GM12878 (cell line): ENCODE measurements around the gene SCG3. TPM values are rescaled to one million over a fixed set of nuclear protein-coding genes. Genes with fewer than 3 reads are reported as not detected.

ENCODE experiments used
- ATAC-seq: fragments of 200-7000 bp; cut with Tn5 transposase; 3 replicates; pipeline ENCODE4 v1.9.1; 2020; ENCODE audit warnings: mild to moderate bottlenecking, moderate library complexity
- BruUV-seq: library from RNA; stranded (reverse); fragments of 400-500 nt; replicated peaks from 2 replicates; lab custom pipeline; 2021; lab: Mats Ljungman, UMichigan
- CTCF ChIA-PET: fragments of 300-600 bp; sonication (Branson Sonifier 250); formaldehyde crosslinking; extraction: SDS; loops from one replicate; lab custom pipeline; 2021; ENCODE audit warnings: inconsistent platforms; lab: Yijun Ruan, JAX
- POLR2A ChIA-PET: fragments of 350-600 bp; formaldehyde crosslinking; extraction: SDS; loops from one replicate; lab custom pipeline; 2021; ENCODE audit warnings: inconsistent platforms; lab: Charles Lee
- RAD21 ChIA-PET: fragments of 300-600 bp; sonication (Branson Sonifier 250); formaldehyde crosslinking; loops from one replicate; lab custom pipeline; 2023; ENCODE audit warnings: antibody characterized with exemption; ENCODE audit not compliant: unreplicated experiment; lab: Charles Lee
- SMC1A ChIA-PET: fragments of 300-600 bp; sonication (Branson Sonifier 250); formaldehyde crosslinking; loops from one replicate; lab custom pipeline; 2023; ENCODE audit not compliant: unreplicated experiment, uncharacterized antibody; lab: Charles Lee
- DNase-seq: peaks from one replicate; pipeline ENCODE4 v3.0.0-alpha.2; 2011; ENCODE audit warnings: low read depth, low spot score
- FAIRE-seq: peaks from 3 replicates; lab custom pipeline; 2011; peaks lifted over from hg19 to GRCh38; lab: Jason Lieb, UNC
- H2AFZ ChIP-seq: 2 replicates; pipeline ENCODE4 v1.6.0; 2011; ENCODE audit warnings: low read depth, low read length, control low read depth; ENCODE audit not compliant: control insufficient read depth
- H3K27ac ChIP-seq: 2 replicates; pipeline ENCODE4 v1.5.1; 2011; ENCODE audit warnings: control low read depth; ENCODE audit not compliant: control insufficient read depth, insufficient read depth
- H3K27me3 ChIP-seq, 2 experiments: replicated peaks in 1 of 2; 2 replicates each; pipeline versions ENCODE4 v1.6.0 to v1.6.1; 2011; ENCODE audit warnings: low read length in 1 of 2; ENCODE audit not compliant: control insufficient read depth in 2 of 2, insufficient read depth in 2 of 2
- H3K36me3 ChIP-seq, 2 experiments: 2 replicates each; pipeline ENCODE4 v1.5.1; 2011; ENCODE audit warnings: low read length in 1 of 2; ENCODE audit not compliant: control insufficient read depth in 2 of 2, insufficient read depth in 2 of 2
- H3K4me1 ChIP-seq: 2 replicates; pipeline ENCODE4 v1.6.1; 2011; ENCODE audit warnings: mild to moderate bottlenecking, low read length, moderate library complexity, mixed read lengths; ENCODE audit not compliant: control insufficient read depth, insufficient read depth
- H3K4me2 ChIP-seq: 2 replicates; pipeline ENCODE4 v1.6.0; 2011; ENCODE audit warnings: control low read depth; ENCODE audit not compliant: control insufficient read depth, insufficient read depth
- H3K4me3 ChIP-seq: fragments of 200-600 bp; sonication (generic); 2 replicates; pipeline ENCODE4 v1.5.1; 2016
- H3K79me2 ChIP-seq: 2 replicates; pipeline ENCODE4 v1.6.0; 2011; ENCODE audit warnings: low read length; ENCODE audit not compliant: control insufficient read depth, insufficient read depth
- H3K9ac ChIP-seq: 2 replicates; pipeline ENCODE4 v1.8.0; 2011; ENCODE audit warnings: low read length, control low read depth, mixed read lengths; ENCODE audit not compliant: control insufficient read depth, insufficient read depth
- H3K9me3 ChIP-seq: replicated peaks from 3 replicates; pipeline ENCODE4 v1.5.1; 2011; ENCODE audit warnings: mild to moderate bottlenecking, low read length; ENCODE audit not compliant: control insufficient read depth, insufficient read depth
- H4K20me1 ChIP-seq: 2 replicates; pipeline ENCODE4 v1.6.0; 2011; ENCODE audit not compliant: control insufficient read depth, insufficient read depth
- ATF7 ChIP-seq: fragments of 450-650 bp; IDR thresholded peaks from 2 replicates; pipeline ENCODE4 v1.6.1; 2016; ENCODE audit warnings: low read depth, mild to moderate bottlenecking
- CBX3 ChIP-seq: fragments of 200-600 bp; sonication (generic); IDR thresholded peaks from 2 replicates; pipeline ENCODE4 v1.6.1; 2016; ENCODE audit warnings: low read depth, borderline replicate concordance
- CBX5 ChIP-seq: sonication (generic); IDR thresholded peaks from 2 replicates; pipeline ENCODE4 v1.6.1; 2016; ENCODE audit warnings: low read depth, moderate library complexity, mild to moderate bottlenecking, inconsistent platforms
- ETV6 ChIP-seq, 2 experiments: fragments of 450-650 bp in 1 of 2; IDR thresholded peaks in 1 of 2; conservative IDR thresholded peaks in 1 of 2; 2 replicates each; pipeline ENCODE4 v1.6.1; 2014; ENCODE audit warnings: antibody characterized with exemption in 1 of 2, borderline replicate concordance in 1 of 2, low read depth in 1 of 2, mild to moderate bottlenecking in 1 of 2, moderate library complexity in 1 of 2
- FOXM1 ChIP-seq: IDR thresholded peaks from 2 replicates; pipeline ENCODE4 v1.6.1; 2012; ENCODE audit warnings: low read depth, mild to moderate bottlenecking, inconsistent platforms, low read length, moderate library complexity
- HDAC6 ChIP-seq: fragments of 200-600 bp; sonication (generic); IDR thresholded peaks from one replicate; pipeline ENCODE4 v1.8.0; 2017; ENCODE audit warnings: antibody characterized with exemption; ENCODE audit not compliant: unreplicated experiment
- JUND ChIP-seq: IDR thresholded peaks from 2 replicates; pipeline ENCODE4 v1.6.1; 2012; ENCODE audit warnings: low read depth, mild to moderate bottlenecking, low read length, improper control_type of control experiment, moderate library complexity
- SIX5 ChIP-seq: IDR thresholded peaks from 2 replicates; pipeline ENCODE4 v1.6.1; 2011; ENCODE audit warnings: mild to moderate bottlenecking, low read depth, low read length, moderate library complexity; ENCODE audit not compliant: severe bottlenecking
- SMC3 ChIP-seq: IDR thresholded peaks from 2 replicates; pipeline ENCODE4 v1.6.1; 2011; ENCODE audit warnings: low read length, improper control_type of control experiment, borderline replicate concordance
- SREBF1 ChIP-seq: IDR thresholded peaks from 2 replicates; pipeline ENCODE4 v1.6.1; 2012; ENCODE audit warnings: mild to moderate bottlenecking, low read length
- ZNF207 ChIP-seq: fragments of 450-650 bp; IDR thresholded peaks from 2 replicates; pipeline ENCODE4 v1.6.1; 2014; ENCODE audit warnings: antibody characterized with exemption, mild to moderate bottlenecking, borderline replicate concordance
- ZNF274 ChIP-seq: IDR thresholded peaks from one replicate; pipeline ENCODE4 v1.8.0; 2011; ENCODE audit not compliant: insufficient read length, insufficient read depth
- WGBS: methylation state at CpG from one replicate; pipeline ENCODE4 v1.1.6; 2016; ENCODE audit warnings: low lambda C conversion rate; ENCODE audit not compliant: insufficient replicate concordance, insufficient coverage; ENCODE audit errors: missing lambda C conversion rate; 5-methylcytosine and 5-hydroxymethylcytosine counted together
- in situ Hi-C: fragments of 300-500 bp; cut with MboI; formaldehyde crosslinking; loops from 9 replicates; pipeline ENCODE4 v1.14.3; 2018; ENCODE audit warnings: mixed read lengths
- intact Hi-C: fragments of 100-400 bp; cut with micrococcal nuclease; formaldehyde crosslinking; loops from one replicate; pipeline ENCODE4 v1.14.2; 2022; ENCODE audit not compliant: unreplicated experiment
- polyA plus RNA-seq, 11 experiments: library from polyadenylated mRNA; depleted of rRNA in 4 of 11; unstranded in 6 of 11; stranded (reverse) in 5 of 11; fragments of >200 nt; fragmentation: Nextera tagmentation in 4 of 11; fragmentation: Illumina TruSeq in 1 of 11; extraction: Ambion mirVana in 4 of 11; extraction: Trizol in 1 of 11; gene quantifications; 1 replicate in 1 of 11; 2 replicates in 10 of 11; pipeline versions ENCODE4 v1.2.1 to v1.2.3, GENCODE V29; 2011 to 2016; ENCODE audit warnings: inconsistent platforms in 2 of 11, missing spikeins in 2 of 11, low read depth in 1 of 11
- total RNA-seq, 4 experiments: library from RNA; depleted of rRNA in 3 of 4; stranded (reverse); fragments of >200 nt in 3 of 4; fragmentation: Illumina TruSeq in 1 of 4; extraction: Trizol in 1 of 4; gene quantifications; 2 replicates each; pipeline versions ENCODE4 v1.2.1 to v1.2.3, GENCODE V29; 2013 to 2021
- TF ChIP-seq, protein P1 (sequence below): fragments of 450-650 bp; IDR thresholded peaks from 2 replicates; pipeline ENCODE4 v1.6.1; 2018; ENCODE audit warnings: borderline replicate concordance, mild to moderate bottlenecking; ENCODE audit not compliant: partially characterized antibody
- TF ChIP-seq, protein P2 (sequence below): IDR thresholded peaks from 2 replicates; pipeline ENCODE4 v1.6.1; 2012; ENCODE audit warnings: low read depth, low read length, improper control_type of control experiment
- TF ChIP-seq, protein P3 (sequence below): fragments of 450-650 bp; formaldehyde crosslinking; IDR thresholded peaks from 2 replicates; pipeline ENCODE4 v1.5.0; 2022; ENCODE audit warnings: mild to moderate bottlenecking, missing genetic modification characterization

SCG3 gene
- total and polyA plus RNA-seq, 10 of the 15 experiments (the other 5 are each of a cell fraction or from before 2014, with no cell fraction given): 0.03 to 0.15 (median 0.04) TPM; not detected in 7

DNA sequence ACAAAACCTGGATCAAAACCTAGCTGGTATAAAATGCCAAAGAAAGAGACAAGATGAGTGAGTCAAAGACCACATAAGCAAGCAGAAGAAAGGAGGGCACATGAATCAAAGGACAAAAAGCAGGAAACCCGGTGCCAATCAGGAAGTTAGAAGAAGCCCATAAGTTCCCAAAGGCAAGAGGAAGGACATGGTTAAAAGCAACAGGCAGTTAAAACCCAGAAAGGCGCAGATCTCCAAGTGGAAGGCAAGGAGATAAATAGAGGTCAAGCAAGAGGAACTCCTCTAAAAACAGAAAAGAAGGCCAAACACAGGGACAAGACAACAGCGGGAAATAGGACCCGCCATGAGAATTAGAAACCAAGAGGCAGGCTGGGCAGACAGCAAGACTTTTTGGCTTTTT lies 74.5 kb downstream of the SCG3 start:
- no peak for TF ChIP-seq CBX5
- TF ChIP-seq SIX5: no peak
- TF ChIP-seq, protein P1, sequence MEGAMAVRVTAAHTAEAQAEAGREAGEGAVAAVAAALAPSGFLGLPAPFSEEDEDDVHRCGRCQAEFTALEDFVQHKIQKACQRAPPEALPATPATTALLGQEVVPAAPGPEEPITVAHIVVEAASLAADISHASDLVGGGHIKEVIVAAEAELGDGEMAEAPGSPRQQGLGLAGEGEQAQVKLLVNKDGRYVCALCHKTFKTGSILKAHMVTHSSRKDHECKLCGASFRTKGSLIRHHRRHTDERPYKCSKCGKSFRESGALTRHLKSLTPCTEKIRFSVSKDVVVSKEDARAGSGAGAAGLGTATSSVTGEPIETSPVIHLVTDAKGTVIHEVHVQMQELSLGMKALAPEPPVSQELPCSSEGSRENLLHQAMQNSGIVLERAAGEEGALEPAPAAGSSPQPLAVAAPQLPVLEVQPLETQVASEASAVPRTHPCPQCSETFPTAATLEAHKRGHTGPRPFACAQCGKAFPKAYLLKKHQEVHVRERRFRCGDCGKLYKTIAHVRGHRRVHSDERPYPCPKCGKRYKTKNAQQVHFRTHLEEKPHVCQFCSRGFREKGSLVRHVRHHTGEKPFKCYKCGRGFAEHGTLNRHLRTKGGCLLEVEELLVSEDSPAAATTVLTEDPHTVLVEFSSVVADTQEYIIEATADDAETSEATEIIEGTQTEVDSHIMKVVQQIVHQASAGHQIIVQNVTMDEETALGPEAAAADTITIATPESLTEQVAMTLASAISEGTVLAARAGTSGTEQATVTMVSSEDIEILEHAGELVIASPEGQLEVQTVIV: no peak
- TF ChIP-seq JUND: no peak
- no peak for TF ChIP-seq HDAC6
- TF ChIP-seq CBX3: no peak
- TF ChIP-seq ZNF207: no peak
- no peak for TF ChIP-seq SREBF1
- no peak for TF ChIP-seq ZNF274
- TF ChIP-seq ETV6 (conservative IDR thresholded peaks at IDR 0.05 in 1 of 2, IDR thresholded peaks at IDR 0.05 in 1 of 2; ENCODE audit: borderline replicate concordance in 1 of 2, low read depth in 1 of 2): no peak
- TF ChIP-seq ATF7: no peak
- no peak for TF ChIP-seq SMC3
- TF ChIP-seq, protein P2, sequence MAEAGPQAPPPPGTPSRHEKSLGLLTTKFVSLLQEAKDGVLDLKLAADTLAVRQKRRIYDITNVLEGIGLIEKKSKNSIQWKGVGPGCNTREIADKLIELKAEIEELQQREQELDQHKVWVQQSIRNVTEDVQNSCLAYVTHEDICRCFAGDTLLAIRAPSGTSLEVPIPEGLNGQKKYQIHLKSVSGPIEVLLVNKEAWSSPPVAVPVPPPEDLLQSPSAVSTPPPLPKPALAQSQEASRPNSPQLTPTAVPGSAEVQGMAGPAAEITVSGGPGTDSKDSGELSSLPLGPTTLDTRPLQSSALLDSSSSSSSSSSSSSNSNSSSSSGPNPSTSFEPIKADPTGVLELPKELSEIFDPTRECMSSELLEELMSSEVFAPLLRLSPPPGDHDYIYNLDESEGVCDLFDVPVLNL: no peak
- TF ChIP-seq, protein P3, sequence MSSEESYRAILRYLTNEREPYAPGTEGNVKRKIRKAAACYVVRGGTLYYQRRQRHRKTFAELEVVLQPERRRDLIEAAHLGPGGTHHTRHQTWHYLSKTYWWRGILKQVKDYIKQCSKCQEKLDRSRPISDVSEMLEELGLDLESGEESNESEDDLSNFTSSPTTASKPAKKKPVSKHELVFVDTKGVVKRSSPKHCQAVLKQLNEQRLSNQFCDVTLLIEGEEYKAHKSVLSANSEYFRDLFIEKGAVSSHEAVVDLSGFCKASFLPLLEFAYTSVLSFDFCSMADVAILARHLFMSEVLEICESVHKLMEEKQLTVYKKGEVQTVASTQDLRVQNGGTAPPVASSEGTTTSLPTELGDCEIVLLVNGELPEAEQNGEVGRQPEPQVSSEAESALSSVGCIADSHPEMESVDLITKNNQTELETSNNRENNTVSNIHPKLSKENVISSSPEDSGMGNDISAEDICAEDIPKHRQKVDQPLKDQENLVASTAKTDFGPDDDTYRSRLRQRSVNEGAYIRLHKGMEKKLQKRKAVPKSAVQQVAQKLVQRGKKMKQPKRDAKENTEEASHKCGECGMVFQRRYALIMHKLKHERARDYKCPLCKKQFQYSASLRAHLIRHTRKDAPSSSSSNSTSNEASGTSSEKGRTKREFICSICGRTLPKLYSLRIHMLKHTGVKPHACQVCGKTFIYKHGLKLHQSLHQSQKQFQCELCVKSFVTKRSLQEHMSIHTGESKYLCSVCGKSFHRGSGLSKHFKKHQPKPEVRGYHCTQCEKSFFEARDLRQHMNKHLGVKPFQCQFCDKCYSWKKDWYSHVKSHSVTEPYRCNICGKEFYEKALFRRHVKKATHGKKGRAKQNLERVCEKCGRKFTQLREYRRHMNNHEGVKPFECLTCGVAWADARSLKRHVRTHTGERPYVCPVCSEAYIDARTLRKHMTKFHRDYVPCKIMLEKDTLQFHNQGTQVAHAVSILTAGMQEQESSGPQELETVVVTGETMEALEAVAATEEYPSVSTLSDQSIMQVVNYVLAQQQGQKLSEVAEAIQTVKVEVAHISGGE (CRISPR knock-in tag): no peak
- no peak for TF ChIP-seq FOXM1
- CTCF ChIA-PET: interaction anchor here (0.6 to 4.2 kb wide), 4 partner anchors 9 to 106 kb away, joined by 3 to 31 read pairs (median 14); no protein-coding TSS in a partner anchor
- Histone ChIP-seq H3K9ac (no peak overlapping the region), H3K27me3 (peaks cover 0 to 2% of the 10 kb centered on the region in 2 experiments; a peak in 1 of 4 replicates), H3K4me3 (no peak overlapping the region), H3K79me2 (no peaks in the 10 kb centered on the region), H2AFZ (no peak overlapping the region), H3K4me1 (no peaks in the 10 kb centered on the region), H4K20me1 (no peaks in the 10 kb centered on the region), H3K4me2 (no peak overlapping the region), H3K27ac (no peak overlapping the region), H3K36me3 (no peaks in the 10 kb centered on the region), H3K9me3 (no peaks in the 10 kb centered on the region)
- RAD21 ChIA-PET: interaction anchor here (1.7 kb wide), 1 partner anchor 21 kb away, joined by 6 read pairs; no protein-coding TSS in a partner anchor
- BruUV-seq: no TSS peak
- SMC1A ChIA-PET: interaction anchor here (1.1 to 2.8 kb wide), 2 partner anchors 21 to 106 kb away, joined by 3 to 12 read pairs; no protein-coding TSS in a partner anchor
- POLR2A ChIA-PET: no interaction called here
- intact Hi-C loops (no loop called here), in situ Hi-C loops (no loop called here)
- no peak for ATAC-seq
- WGBS: 73% methylated on average over 4 of the region's 4 CpGs
- no peak for DNase-seq
- FAIRE-seq: no peak
